ENCODE measurements around the gene FXYD6. TPM values are rescaled to one million over a fixed set of nuclear protein-coding genes. Genes with fewer than 3 reads are reported as not detected.

The FXYD6 gene
- total and polyA plus RNA-seq, 9 of the 15 experiments (the other 6 are each of a cell fraction or from before 2014, with no cell fraction given), result 0.07 to 0.35 TPM; not detected in 7

DNA sequence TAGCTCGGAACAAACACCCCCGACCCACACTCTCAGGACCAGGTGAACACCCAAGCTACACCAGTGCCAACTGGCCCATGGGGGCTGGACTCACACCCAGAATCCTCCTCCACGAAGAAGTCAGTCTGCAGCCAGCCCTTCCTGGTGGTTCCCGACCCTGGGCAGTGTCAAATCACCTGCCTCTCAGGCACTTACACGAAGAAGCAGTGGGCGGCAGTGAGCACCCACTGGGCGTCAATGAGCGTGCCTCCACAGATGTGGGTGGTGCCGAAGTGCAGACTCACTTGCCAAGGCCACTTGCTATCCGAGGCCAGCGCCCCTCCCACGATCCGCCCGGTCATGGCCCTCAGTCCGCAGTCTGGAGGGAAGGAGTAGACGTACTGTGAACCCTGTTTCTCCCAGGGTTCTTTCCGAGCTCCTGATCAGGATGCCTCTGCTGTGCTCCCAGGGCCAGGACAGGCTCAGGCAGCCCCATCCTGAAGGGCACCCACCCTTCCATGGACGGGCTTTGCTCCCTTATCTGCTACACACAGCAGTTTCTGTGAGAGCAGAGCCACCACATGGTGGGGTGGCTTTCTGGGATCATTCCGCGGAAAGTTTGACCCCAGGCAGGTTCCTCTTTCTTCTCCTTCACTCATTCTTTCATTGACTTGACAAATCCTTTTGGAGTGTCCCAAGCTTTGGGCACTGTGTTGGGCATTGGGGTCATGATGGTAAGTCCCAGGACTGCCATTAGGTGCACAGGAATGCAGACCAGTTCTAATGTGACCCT is 33.3 kb upstream of the FXYD6 start (continued):
- TF ChIP-seq ZNF143 (CRISPR knock-in tag; IDR thresholded peaks at IDR 0.05) (0 out of 2 replicates have a peak, but pooled peaks have one; percentile 19), MTF1 (CRISPR knock-in tag; IDR thresholded peaks at IDR 0.05; ENCODE audit: borderline replicate concordance) (no peak), PHB (CRISPR knock-in tag; IDR thresholded peaks at IDR 0.05) (no peak), NFRKB (IDR thresholded peaks at IDR 0.05; ENCODE audit: low read depth) (no peak), ZNF589 (CRISPR knock-in tag; IDR thresholded peaks at IDR 0.05; ENCODE audit: low read depth) (no peak), CBX3 (IDR thresholded peaks at IDR 0.05; ENCODE audit: borderline replicate concordance in 1 of 2, low read length in 2 of 2) (0 out of 3 replicates have a peak, but pooled peaks of 1 of the 2 experiments have one; percentile 70), ZNF561 (CRISPR knock-in tag; conservative IDR thresholded peaks at IDR 0.05) (no peak), PML (IDR thresholded peaks at IDR 0.05; ENCODE audit: low read length) (no peak), RAD21 (CRISPR knock-in tag; conservative IDR thresholded peaks at IDR 0.05 in 1 of 2, IDR thresholded peaks at IDR 0.05 in 1 of 2) (peak in 1 of 2 experiments; percentile 23; a peak in 1 of 4 replicates), NCOA1 (IDR thresholded peaks at IDR 0.05; ENCODE audit: low read depth) (no peak), KAT7 (CRISPR knock-in tag; IDR thresholded peaks at IDR 0.05; ENCODE audit: borderline replicate concordance) (0 out of 2 replicates have a peak, but pooled peaks have one; percentile 63), TCF7 (IDR thresholded peaks at IDR 0.05; ENCODE audit: borderline replicate concordance) (no peak), MEF2A (IDR thresholded peaks at IDR 0.05; ENCODE audit: control insufficient read depth, low read depth, low read length) (no peak), SRSF7 (optimal IDR thresholded peaks at IDR 0.05; ENCODE audit: low read depth, low read length) (no peak)
- TF ChIP-seq, protein P1, sequence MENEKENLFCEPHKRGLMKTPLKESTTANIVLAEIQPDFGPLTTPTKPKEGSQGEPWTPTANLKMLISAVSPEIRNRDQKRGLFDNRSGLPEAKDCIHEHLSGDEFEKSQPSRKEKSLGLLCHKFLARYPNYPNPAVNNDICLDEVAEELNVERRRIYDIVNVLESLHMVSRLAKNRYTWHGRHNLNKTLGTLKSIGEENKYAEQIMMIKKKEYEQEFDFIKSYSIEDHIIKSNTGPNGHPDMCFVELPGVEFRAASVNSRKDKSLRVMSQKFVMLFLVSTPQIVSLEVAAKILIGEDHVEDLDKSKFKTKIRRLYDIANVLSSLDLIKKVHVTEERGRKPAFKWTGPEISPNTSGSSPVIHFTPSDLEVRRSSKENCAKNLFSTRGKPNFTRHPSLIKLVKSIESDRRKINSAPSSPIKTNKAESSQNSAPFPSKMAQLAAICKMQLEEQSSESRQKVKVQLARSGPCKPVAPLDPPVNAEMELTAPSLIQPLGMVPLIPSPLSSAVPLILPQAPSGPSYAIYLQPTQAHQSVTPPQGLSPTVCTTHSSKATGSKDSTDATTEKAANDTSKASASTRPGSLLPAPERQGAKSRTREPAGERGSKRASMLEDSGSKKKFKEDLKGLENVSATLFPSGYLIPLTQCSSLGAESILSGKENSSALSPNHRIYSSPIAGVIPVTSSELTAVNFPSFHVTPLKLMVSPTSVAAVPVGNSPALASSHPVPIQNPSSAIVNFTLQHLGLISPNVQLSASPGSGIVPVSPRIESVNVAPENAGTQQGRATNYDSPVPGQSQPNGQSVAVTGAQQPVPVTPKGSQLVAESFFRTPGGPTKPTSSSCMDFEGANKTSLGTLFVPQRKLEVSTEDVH (IDR thresholded peaks at IDR 0.05; ENCODE audit: low read depth, partially characterized antibody), result peak; percentile 47
- TF ChIP-seq, protein P2, sequence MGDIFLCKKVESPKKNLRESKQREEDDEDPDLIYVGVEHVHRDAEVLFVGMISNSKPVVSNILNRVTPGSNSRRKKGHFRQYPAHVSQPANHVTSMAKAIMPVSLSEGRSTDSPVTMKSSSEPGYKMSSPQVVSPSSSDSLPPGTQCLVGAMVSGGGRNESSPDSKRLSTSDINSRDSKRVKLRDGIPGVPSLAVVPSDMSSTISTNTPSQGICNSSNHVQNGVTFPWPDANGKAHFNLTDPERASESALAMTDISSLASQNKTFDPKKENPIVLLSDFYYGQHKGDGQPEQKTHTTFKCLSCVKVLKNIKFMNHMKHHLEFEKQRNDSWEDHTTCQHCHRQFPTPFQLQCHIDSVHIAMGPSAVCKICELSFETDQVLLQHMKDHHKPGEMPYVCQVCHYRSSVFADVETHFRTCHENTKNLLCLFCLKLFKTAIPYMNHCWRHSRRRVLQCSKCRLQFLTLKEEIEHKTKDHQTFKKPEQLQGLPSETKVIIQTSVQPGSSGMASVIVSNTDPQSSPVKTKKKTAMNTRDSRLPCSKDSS (IDR thresholded peaks at IDR 0.05; ENCODE audit: low read depth, partially characterized antibody), result no peak
- TF ChIP-seq, protein P3, sequence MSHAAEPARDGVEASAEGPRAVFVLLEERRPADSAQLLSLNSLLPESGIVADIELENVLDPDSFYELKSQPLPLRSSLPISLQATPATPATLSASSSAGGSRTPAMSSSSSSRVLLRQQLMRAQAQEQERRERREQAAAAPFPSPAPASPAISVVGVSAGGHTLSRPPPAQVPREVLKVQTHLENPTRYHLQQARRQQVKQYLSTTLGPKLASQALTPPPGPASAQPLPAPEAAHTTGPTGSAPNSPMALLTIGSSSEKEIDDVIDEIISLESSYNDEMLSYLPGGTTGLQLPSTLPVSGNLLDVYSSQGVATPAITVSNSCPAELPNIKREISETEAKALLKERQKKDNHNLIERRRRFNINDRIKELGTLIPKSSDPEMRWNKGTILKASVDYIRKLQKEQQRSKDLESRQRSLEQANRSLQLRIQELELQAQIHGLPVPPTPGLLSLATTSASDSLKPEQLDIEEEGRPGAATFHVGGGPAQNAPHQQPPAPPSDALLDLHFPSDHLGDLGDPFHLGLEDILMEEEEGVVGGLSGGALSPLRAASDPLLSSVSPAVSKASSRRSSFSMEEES (CRISPR knock-in tag; IDR thresholded peaks at IDR 0.05), result no peak
- TF ChIP-seq, protein P4, sequence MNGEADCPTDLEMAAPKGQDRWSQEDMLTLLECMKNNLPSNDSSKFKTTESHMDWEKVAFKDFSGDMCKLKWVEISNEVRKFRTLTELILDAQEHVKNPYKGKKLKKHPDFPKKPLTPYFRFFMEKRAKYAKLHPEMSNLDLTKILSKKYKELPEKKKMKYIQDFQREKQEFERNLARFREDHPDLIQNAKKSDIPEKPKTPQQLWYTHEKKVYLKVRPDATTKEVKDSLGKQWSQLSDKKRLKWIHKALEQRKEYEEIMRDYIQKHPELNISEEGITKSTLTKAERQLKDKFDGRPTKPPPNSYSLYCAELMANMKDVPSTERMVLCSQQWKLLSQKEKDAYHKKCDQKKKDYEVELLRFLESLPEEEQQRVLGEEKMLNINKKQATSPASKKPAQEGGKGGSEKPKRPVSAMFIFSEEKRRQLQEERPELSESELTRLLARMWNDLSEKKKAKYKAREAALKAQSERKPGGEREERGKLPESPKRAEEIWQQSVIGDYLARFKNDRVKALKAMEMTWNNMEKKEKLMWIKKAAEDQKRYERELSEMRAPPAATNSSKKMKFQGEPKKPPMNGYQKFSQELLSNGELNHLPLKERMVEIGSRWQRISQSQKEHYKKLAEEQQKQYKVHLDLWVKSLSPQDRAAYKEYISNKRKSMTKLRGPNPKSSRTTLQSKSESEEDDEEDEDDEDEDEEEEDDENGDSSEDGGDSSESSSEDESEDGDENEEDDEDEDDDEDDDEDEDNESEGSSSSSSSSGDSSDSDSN (IDR thresholded peaks at IDR 0.05; ENCODE audit: borderline replicate concordance in 1 of 2, low read depth in 2 of 2, low read length in 2 of 2), result no peak; a peak in 1 of 4 replicates

All from K562 (cell line).